Transverse colon (tissue), 3 donors: ENCODE results near the gene SVOP.

ENCODE experiments used
- CTCF ChIP-seq, 5 experiments: fragments of 200-600 bp in 3 of 5; fragments of 450-650 bp in 2 of 5; sonication (generic) in 3 of 5; IDR thresholded peaks; 1 replicate in 2 of 5; 2 replicates in 3 of 5; pipeline ENCODE4 v1.5.1; 2016 to 2017; ENCODE audit warnings: antibody characterized with exemption in 5 of 5, inconsistent platforms in 3 of 5, mild to moderate bottlenecking in 2 of 5, moderate library complexity in 1 of 5
- EP300 ChIP-seq: sonication (generic); formaldehyde crosslinking; IDR thresholded peaks from one replicate; pipeline ENCODE4 v1.6.1; 2017; ENCODE audit warnings: antibody characterized with exemption, low read depth

GRCh38 chr12:108973629-108974152 is 47.2 kb downstream of the SVOP start:
- TF ChIP-seq CTCF (IDR thresholded peaks at IDR 0.05), result no peak
- TF ChIP-seq EP300, result no peak
